ENCODE data around the gene WHRN.

WHRN gene

DNA sequence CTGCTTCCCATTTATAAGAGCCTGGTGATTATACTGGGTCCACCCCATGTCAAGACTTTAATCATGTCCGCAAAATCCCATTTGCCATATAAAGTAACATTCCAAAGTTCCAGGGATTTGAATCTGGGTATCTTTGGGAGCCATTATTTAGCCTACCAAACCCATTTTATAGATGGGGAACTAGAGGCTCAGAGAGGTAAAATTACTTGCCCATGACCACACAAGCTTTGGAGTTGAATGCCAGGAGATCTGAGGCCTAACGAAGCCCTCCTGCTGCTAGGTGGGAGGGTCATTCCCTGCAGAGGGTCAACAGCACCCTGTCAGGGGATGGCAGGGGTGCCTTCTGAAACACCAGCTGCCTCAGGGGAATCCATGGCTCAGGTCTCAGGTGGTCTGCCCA, 104.5 kb downstream of the WHRN start:
- TF ChIP-seq, protein P1, sequence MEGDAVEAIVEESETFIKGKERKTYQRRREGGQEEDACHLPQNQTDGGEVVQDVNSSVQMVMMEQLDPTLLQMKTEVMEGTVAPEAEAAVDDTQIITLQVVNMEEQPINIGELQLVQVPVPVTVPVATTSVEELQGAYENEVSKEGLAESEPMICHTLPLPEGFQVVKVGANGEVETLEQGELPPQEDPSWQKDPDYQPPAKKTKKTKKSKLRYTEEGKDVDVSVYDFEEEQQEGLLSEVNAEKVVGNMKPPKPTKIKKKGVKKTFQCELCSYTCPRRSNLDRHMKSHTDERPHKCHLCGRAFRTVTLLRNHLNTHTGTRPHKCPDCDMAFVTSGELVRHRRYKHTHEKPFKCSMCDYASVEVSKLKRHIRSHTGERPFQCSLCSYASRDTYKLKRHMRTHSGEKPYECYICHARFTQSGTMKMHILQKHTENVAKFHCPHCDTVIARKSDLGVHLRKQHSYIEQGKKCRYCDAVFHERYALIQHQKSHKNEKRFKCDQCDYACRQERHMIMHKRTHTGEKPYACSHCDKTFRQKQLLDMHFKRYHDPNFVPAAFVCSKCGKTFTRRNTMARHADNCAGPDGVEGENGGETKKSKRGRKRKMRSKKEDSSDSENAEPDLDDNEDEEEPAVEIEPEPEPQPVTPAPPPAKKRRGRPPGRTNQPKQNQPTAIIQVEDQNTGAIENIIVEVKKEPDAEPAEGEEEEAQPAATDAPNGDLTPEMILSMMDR (IDR thresholded peaks at IDR 0.05): no peak
- Histone ChIP-seq H3K9me3 (no peaks in the 10 kb centered on the region), H3K4me1 (ENCODE audit: control insufficient read depth in 1 of 2, insufficient read depth in 1 of 2, low read depth in 1 of 2, low read length in 1 of 2) (peaks cover 27 to 30% of the 10 kb centered on the region in 2 experiments), H3K36me3 (peaks cover 6% of the 10 kb centered on the region), H3K4me3 (ENCODE audit: low read depth in 1 of 2, low read length in 1 of 2) (no peak overlapping the region), H3K27ac (no peak overlapping the region), H3K27me3 (no peaks in the 10 kb centered on the region)

DNA sequence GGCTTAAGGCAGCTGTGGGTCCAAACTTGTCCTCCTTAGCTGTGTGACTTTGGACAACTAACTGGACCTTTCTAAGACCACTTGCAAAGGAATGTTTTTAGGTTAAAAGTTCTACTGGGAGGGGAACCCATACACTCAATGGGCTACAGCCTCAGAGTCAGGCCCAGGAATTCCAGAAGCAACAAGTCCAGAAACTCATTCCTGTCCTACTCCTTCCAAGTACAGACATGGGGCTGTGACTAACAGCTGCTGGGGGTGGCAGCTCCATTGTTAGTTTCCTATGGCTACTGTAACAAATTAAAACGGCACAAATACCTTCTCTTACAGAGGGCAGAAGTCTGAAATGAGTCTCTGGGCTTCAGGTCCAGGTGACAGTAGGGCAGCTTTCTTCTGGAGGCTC, 105.1 kb downstream of the WHRN start:
- peaks cover 29 to 32% of the 10 kb centered on the region in 2 experiments for H3K4me1 ChIP-seq (ENCODE audit: control insufficient read depth in 1 of 2, insufficient read depth in 1 of 2, low read depth in 1 of 2, low read length in 1 of 2)
- TF ChIP-seq, protein P1 (IDR thresholded peaks at IDR 0.05): no peak
- H3K27me3 ChIP-seq: no peaks in the 10 kb centered on the region
- H3K9me3 ChIP-seq: no peaks in the 10 kb centered on the region
- H3K4me3 ChIP-seq (ENCODE audit: low read depth in 1 of 2, low read length in 1 of 2): no peak overlapping the region
- no peak overlapping the region for H3K27ac ChIP-seq
- H3K36me3 ChIP-seq: peaks cover 7% of the 10 kb centered on the region

DNA sequence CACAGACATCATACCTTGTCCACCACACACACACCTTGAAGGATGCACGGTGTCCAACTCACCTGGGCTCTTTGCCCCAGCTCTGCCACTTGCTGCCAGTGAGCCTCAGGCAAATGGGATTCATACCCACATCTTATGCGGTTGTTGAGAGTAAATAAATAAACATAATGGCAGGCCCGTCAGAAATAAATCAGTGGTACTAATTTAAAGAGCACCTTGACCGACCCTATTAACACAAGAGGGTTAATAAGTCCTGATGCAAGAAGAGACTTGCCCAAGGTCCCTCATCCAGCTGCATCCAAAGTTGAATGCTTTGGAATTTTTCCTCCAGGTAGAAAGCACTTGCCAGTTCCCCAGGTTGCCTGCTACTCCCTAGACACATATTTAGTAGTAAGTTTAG, 105.9 kb downstream of the WHRN start:
- Histone ChIP-seq H3K4me1 (ENCODE audit: control insufficient read depth in 1 of 2, insufficient read depth in 1 of 2, low read depth in 1 of 2, low read length in 1 of 2) (peaks cover 37 to 40% of the 10 kb centered on the region in 2 experiments), H3K4me3 (ENCODE audit: low read depth in 1 of 2, low read length in 1 of 2) (no peak overlapping the region), H3K27ac (no peak overlapping the region), H3K9me3 (no peaks in the 10 kb centered on the region), H3K27me3 (no peaks in the 10 kb centered on the region), H3K36me3 (peaks cover 12% of the 10 kb centered on the region)
- TF ChIP-seq, protein P1 (IDR thresholded peaks at IDR 0.05): no peak

DNA sequence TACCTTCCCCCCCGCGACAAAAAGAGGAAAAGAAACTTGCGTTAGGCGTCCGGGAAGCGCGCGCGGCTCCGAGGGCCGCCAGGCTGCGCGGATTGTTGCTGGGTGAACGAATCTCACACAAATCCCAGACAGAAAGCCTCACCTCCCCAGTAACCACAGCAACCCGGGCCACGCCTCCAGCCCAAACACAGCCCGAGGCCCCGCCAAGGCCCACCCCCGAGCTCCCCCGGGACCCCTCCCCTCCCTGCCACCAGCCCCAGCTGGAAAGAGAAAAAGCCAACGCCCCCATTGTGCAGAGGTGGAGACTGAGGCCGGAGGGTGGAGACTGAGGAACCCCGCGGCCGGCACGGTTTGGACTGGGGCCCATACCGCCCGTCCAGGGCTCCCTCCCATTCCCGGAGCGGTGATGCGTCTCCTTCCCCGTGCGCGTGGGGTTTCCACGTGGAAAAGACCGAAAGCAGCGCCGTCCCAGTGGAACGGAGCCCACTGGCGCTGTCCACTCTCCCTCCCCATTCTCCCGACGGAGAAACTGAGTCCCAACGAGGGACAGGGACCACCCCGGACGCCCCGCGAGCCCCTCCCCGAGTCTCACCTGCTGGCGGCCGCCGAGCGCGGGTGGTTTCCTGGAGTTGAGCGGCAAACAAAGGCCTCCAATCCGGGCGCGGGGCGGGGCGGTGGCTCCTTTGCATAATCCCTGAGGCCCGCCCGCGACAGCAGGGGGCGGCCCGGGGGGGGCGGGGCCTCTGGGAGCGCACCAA, 107.2 kb downstream of the WHRN start:
- peaks cover 12% of the 10 kb centered on the region for H3K36me3 ChIP-seq
- no peaks in the 10 kb centered on the region for H3K27me3 ChIP-seq
- H3K9me3 ChIP-seq: no peaks in the 10 kb centered on the region
- TF ChIP-seq, protein P1 (IDR thresholded peaks at IDR 0.05): peak; percentile 66
- H3K4me1 ChIP-seq (ENCODE audit: control insufficient read depth in 1 of 2, insufficient read depth in 1 of 2, low read depth in 1 of 2, low read length in 1 of 2): peaks cover 43 to 49% of the 10 kb centered on the region in 2 experiments
- peak overlapping the region; percentile 97 to 100 for H3K4me3 ChIP-seq (ENCODE audit: low read depth in 1 of 2, low read length in 1 of 2)
- peak overlapping the region; percentile 95 for H3K27ac ChIP-seq

DNA sequence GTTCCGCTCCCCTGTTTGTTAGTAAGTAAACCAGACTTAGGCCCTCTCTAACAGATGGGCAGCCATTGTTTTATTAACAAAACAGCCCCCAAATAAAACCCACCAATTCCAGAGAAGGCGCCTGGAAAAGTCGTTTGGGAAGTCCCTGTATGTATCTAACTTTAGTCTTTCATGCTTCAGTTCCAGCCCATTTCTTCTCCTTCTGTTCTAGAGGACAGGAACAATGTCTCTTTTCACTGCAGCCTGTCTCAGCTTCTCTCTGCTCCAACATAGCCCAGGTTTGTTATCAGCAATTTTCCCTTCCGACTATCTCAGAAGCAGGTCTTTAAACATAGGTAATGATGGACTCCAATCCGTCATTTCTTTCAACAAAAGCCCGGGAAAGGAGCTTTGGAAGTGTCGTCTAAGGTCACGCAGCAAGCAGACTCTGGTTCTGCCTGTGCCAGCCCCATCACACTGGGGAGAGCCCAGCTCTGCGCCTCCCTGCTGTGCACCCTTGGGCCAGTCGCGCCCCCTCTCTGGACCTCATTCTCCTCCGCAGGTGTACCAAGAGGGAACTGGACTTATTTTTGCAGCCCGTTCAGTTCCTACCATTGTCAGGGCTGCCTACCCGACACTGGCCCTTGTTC, 107.9 kb downstream of the WHRN start:
- H3K4me1 ChIP-seq (ENCODE audit: control insufficient read depth in 1 of 2, insufficient read depth in 1 of 2, low read depth in 1 of 2, low read length in 1 of 2): peaks cover 47 to 54% of the 10 kb centered on the region in 2 experiments
- peak overlapping the region; percentile 95 for H3K27ac ChIP-seq
- TF ChIP-seq, protein P1 (IDR thresholded peaks at IDR 0.05): no peak
- no peaks in the 10 kb centered on the region for H3K9me3 ChIP-seq
- peaks cover 19% of the 10 kb centered on the region for H3K36me3 ChIP-seq
- no peaks in the 10 kb centered on the region for H3K27me3 ChIP-seq
- H3K4me3 ChIP-seq (ENCODE audit: low read depth in 1 of 2, low read length in 1 of 2): peak overlapping the region; percentile 97 to 100
